ENCODE data around the gene AHNAK2.
"Not testable (repeated sequence)": the region's sequence is repeated elsewhere in the genome, so short reads cannot be mapped to it uniquely, and the experiment has no call there.

Gene AHNAK2

DNA sequence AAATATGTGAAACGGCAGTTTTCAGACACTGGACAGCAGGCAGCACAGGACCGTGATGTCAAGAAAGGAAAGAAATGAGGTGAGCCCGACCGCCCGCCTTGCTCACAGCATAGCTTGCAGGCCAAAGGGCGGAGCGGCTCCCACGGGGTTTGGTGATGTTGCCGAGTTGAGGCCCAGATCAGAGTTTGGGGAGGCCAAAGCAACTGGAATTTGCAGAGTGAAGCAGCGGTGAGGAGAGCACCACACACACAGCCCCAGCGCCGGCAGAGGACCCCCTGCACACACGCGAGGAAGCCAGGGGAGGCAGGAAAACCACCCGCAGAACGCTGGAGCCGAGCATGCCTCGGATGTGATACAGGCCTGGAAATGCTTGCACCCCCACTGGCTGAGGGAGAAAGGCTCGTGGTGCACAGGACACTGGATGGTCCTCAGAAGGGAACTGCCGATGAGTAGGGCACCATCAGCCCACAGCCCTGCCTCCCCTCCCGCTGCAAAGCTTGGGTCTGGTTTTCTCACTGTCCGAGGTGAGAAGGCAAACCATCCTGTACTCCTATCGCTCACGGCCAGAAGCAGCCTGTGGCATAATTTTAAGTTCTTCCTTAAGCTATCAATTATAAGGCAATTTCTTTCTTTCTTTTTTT lies 79.2 kb downstream of the AHNAK2 start:
- DNase-seq (ENCODE audit: low read depth) = no peak

DNA sequence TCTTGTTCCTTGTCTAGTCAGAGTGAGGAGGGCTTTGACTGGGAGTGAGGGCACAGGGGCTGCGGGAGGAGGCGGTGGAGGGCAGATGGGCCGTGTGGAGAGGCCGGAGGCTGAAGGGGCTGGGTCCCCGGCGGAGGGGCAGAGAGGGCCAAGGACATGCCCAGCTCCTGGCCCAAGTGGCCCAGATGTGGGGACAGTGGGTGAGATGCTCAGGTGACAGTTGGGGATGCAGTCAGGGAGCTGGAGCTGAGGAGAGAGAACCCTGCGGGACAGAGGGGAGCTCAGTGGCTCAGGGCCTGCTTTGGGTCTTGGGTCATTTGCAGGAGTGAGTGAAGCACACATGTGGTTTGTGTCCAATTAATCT lies 80.0 kb downstream of the AHNAK2 start:
- DNase-seq (ENCODE audit: low read depth) = no peak

DNA sequence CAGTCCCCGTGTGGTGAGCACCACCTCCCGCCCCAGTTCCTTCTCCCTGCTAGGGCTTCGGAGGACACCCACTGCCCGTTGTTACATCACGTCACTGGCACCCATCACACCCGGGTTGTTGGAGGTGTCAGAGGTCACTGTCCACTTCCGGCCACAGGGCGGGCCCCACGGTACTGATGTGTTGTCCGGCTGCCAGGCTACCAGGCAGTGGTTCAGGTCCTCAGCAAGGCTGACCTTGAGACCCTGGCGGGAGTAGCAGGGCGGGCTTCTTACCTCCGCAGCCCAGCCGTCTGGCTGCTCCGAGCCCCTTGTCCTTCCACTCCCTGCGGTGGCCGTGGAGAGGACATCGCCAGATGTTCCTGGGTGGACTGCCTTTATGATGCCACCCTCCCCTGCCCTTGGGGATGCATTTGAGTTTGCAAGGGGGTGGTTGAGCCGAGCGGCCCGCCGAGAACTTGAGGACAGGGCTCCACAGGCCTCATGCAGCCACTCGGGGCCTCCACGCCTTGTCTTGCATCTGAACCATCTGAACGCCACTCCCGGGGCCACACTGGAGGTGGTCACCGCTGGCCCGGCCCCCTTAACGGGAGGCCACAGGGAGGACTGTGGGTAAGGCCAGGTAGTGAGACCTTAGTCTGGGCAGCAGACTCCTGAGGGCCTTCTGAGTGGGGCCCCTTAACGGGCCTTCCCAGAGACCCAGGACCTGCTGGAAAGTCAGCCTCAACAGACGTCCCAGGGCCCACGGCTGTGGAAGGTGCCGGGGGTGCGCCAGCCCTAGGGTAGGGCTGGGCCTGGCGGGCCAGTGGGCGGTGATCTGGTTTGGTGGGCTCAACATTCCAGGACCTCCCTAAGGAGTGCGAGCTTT lies 80.6 kb downstream of the AHNAK2 start:
- DNase-seq (ENCODE audit: low read depth) = no peak

DNA sequence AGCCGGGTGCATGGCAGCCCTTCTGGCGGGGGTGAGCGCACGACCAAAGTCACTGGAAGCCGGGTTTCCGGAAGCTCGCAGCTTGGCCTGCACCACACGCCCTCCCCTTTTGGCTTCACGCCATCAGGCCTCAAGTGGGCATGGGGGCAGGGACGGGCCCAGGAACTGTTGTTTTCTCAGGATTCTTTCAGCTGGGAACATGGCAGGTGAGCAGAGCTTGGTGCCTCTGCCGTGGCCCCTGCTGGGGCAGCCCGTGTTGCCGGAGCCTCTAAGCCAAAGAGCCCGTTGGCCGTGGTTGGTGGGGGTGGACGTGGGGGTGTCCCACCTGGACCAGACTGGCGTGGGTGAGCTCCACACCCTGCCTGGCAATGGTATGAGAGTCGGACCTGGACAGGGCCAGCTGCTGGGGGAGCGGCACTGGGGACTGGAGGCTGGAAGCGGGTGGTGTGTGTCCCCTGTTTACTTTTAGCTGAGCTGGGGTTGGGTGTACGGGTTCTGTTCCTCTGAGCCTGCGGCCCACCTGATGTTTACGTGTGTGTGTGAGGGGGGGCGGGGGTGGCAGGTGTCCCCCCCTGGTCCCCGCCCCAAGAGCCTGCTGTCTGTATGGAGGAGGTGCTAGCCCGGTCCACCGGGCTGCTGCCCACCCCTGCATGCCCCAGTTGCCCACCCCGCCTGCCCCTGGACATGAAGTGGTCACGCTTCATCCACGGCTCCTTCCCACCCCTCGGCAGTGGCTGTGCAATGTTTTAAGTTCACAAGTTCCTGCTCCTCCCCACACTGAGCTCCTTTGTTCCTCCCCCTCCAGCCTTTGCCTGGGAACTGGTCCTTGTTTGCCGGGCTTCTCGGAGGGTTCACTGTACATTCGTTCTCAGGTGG lies 82.2 kb downstream of the AHNAK2 start:
- no peak for DNase-seq (ENCODE audit: low read depth)

DNA sequence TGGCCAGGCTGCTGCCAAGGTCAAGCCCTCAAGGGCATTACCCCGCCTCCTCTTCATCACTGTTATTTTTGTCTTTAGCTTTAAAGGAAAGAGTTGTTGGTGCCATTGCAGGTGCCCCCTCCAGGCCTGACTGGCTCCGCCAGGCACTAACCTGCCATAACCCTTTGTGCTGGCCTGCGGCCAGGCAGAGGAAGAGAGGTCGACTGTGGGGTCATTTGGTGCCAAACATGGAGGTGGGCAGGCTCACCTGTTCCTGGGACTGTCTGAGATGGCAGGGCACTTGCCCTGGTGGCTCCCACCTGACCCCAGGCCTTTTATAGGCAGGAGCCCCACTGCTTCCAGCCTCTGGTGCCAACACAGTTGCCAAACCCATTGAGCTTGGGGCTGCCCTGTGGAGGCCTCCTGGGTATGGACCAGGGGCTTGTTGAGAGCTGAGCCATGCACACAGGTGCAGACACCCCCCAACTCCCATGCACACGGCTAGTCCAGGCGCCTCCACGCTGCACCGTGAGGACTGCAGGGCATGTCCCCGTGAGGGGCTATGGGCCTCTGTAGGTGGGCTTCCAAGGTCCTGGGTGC lies 82.9 kb downstream of the AHNAK2 start:
- DNase-seq (ENCODE audit: low read depth) = no peak

DNA sequence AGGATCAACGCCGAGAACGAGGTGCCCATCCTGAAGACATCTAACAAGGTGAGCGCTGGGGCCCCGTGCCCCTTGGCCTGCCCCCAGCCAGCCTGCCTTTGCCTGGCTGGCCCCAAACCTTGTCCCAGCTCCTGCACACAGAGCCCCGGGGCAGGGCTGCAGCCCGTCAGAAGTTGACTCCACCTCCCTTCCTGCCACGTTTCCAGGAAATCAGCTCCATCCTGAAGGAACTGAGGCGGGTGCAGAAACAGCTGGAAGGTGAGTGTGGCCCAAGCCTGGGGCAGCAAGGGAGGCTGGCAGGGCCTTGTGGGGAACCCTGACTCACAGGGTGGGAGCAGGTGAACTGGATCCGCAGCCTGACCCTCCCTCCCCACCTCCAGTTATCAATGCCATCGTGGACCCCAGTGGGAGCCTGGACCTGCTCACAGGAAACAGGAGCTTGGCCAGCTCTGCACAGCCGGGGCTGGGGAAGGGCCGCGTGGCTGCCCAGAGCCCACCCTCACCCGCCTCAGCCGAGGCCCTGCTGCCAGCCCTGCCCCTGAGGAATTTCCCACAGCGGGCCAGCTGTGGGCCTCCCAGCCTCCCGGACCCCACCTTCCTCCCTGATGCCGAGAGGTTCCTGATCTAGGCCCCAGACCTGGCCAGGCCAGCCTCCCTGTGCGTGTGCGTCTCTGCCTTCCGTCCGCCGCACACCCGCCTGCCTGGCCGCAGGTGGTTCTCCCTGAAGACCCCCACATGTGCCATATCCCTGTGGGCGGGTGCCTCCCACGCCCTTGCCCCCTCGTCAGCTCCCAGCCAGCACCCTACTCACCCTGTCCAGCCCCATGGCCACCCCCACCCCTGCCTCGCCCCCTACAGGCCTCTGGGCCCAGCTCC lies 83.6 kb downstream of the AHNAK2 start:
- DNase-seq (ENCODE audit: low read depth) = no peak

DNA sequence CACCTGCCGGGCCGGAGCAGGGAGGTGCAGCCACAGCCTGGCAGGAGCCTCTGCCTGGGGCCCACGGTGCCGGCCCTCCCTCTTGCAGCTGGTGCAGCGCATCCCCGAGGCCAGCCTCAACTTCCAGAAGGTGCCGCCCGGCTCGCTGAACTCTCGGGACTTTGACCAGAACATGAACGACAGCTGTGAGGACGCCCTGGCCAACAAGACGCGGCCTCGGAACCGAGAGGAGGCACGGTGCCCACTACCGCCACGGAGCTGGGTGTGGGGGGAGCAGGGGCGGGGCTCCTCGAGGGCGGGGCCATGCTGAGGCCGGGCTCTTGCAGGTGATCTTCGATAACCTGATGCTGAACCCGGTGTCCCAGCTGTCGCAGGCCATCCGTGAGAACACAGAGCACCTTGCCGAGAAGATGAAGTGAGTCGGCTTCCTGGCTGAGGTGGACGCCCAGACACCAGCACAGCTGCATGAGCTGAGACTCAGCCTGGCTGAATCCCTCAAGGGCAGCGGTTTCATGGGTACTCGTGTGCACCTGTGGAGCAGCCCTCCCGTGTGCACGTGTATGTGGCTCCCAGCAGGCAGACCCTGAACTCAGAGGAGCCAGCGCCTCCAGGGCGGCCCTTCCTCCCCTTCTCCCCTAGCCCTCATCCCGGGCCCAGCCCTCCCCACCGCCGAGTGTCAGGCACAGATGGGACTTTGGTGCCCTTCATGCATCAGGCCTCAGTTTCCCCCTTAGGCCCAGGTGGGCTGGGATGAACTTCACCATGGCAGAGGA lies 84.6 kb downstream of the AHNAK2 start:
- DNase-seq (ENCODE audit: low read depth) = no peak

DNA sequence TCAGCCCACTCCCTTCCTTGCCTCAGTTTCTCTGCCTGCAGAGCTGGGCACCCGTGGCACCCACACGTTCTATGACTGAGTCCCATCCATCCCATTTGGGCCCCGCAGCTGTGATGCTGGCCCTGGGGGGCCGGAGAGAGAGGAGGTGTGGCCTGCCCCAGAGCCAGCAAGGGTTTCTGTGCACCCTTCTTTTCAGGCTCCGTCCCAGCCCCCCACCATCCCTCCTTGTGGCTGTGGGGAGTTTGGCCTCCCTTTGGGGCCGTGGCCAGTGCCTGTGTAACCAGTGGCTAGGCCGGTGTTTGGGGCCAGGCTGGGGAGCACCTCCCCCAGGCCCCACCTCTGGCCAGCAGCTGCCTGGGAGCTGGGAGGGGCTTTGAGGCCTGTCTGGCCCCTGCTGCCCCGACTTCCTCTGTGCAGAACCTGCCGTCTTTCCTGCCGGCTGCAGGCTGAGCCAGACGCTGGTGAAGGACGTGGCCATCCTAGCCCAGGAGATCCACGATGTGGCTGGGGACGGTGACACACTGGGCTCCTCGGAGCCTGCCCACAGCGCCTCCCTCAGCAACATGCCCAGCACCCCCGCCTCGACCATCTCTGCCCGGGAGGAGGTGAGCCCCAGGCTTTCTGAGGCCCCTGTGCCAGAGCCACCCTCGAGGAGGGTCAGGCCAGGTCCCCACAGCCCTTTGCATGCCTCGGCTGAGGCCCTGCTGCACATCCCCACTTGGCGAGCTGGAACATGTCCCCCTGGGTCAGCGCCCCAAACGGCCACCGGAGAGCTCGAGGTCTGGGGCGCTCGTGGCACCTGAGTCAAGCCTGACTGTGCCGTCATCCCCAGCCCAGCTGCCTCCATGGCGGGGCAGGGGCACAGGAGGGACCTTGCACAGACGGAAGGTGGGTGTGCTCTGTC lies 85.4 kb downstream of the AHNAK2 start:
- no peak for DNase-seq (ENCODE audit: low read depth)

DNA sequence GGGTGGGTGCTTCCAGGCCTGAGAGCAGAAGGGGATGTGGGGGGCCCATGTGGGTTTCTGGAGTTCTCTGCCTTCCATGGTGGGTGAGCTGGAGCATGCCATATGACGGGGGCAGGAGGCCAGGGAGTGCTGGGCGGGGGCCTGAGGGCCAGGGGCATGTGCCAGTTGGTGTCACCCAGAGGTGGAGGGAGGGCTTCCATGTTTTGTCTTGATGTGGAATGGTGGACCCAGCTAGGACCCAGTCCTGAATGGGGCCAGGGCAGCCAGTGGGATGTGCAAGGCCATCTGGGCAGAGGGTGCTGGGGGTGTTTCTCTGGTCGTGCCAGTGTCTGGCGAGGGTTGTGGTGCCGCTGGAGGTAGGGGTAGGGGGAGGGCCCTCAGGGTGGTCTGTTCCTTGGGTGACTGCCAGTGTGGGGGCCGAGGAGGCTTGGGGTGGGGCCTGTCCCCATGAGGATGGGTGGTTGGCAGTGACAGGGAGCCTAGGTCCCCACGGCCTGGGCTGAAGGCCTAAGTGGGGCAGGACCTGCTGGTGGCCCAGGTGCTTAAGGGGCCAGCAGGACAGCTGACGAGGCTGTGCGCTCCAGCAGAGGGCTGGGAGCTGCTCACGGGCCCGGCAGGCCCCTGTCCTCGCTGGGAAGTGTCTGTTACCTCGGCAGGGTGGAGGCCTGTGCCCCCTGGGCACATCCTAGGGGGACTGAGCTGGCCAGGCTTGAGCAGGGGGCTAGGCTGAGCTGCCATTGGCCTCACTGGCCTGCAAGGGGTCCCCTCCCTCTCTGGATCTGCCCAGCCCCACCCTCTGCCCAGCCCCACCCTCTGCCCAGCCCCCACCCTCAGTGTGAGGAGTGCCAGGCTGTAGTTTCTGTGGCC lies 86.3 kb downstream of the AHNAK2 start:
- DNase-seq (ENCODE audit: low read depth) = no peak

DNA sequence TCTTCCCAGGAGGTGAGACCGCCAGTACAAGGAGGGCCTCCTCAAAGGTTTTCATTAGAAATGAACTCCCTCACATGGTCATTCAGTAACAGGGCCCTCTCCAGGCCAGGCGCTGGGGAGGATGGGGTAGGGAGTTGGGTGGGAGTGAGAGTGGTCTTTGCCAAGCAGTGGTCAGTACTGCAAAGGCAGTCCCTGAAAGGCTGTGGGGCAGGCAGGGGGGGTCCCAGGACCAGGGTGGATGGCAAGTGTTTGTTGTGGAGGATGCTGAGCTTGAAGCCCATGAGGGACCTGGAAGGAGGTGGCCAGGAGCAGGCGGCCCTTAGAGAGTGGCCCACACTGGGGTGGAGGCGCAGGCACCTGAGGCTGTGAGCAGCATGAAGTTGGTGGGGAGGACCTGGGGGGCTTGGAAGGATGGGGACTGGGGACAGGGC lies 87.0 kb downstream of the AHNAK2 start:
- no peak for DNase-seq (ENCODE audit: low read depth)

DNA sequence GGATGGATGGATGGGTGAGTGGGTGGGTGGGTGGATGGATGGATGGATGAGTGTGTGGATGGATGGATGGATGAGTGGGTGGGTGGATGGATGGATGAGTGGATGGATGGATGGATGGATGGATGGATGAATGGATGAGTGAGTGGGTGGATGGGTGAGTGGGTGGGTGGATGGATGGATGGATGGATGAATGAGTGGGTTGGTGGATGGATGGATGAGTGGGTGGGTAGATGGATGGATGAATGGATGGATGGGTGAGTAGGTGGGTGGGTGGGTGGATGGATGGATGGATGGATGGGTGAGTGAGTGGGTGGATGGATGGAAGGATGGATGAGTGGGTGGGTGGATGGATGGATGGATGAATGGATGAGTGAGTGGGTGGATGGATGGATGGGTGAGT lies 87.9 kb downstream of the AHNAK2 start:
- DNase-seq (ENCODE audit: low read depth) = not testable (repeated sequence)

DNA sequence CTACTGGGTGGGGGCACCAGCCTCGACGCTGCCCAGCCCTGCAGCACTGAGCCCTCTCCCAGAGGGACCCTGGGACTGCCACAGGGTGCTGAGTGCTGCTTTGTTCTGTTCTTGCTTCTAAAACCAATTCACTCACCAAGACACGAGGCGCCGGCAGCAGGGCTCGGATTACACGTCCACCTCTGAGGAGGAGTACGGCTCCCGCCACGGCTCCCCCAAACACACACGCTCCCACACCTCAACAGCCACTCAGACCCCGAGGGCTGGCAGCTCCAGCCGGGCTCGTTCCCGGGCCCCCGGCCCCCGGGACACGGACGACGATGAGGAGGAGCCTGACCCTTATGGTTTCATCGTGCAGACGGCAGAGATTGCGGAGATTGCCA lies 88.8 kb downstream of the AHNAK2 start:
- DNase-seq (ENCODE audit: low read depth) = no peak

DNA sequence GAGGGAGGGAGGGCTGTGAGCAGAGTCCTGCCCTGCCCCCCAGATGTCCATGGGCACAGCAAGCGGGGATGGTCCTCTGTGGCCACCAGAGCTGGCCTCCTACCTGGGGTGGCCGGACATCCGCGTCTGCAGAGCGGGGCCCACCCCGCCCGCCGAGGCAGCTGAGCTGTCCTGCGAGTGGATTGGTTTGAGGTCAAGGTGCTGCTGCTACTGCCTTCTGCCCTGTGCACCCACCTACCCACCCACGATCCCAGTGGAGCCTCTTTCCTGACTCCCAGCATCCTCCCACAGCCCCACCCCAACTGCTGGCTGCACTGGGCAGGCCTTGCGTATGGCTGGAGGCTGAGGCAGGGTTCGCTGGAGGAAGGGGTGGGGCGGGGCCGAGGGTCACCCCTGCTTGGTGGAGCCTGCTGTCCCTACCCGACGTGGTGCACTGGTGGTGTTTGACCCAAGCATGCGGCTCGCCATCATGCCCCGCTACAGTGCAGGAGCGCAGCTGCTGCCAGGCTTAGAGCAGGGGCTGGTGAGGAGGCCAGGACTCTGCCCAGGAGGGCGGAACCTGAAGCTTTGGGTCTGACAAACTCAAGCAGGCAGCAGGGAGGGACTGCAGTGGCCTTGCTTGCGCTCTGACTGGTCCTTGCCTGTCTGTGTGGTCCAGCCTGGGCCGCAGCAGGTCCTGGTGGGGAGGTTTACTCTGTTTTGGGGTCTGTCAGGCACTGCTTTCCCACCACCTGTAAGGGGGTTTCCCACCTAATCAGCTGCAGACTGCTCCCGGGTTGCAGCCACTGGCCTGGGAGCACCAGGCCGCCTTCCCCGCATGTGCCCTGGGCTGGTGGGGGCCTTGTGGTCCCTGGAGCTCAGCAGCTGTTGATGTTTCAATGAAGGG lies 89.4 kb downstream of the AHNAK2 start:
- DNase-seq (ENCODE audit: low read depth) = no peak

DNA sequence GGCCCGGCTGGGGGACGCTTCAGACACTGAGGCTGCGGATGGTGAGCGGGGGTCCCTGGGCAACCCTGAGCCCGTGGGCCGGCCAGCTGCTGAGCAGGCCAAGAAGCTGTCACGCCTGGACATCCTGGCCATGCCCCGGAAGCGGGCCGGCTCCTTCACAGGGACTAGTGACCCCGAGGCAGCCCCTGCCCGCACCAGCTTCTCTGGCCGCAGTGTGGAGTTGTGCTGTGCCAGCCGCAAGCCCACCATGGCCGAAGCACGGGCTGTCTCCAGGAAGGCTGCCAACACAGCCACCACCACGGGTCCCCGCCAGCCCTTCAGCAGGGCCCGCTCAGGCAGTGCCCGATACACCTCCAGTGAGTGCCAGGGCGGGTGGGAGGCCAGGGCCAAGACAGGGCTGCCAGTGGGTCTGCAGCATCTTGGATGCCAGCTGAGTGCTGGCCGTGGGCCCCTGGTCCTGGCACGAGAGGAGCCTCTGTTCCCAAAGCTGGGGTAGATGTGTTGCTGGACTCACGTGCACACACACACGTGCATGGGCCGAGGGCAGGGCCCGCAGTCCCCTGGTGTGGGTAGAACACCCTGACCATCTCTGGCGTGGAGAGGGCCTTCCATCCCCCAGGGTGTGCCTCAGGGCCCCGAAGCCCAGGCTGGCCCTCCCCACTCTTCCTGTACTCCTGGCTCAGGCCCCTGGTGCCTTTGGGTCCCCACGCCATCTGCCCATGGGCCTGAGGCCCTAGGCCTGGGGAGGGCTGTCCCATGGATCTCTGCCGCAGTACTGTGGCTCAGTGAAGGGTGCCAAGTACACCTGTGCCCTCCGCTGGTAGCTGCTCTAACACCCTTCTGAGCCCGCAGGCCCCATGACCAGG lies 90.3 kb downstream of the AHNAK2 start:
- no peak for DNase-seq (ENCODE audit: low read depth)

Measured in activated T-cell treated with anti-CD3 and anti-CD28 coated beads for 24 hours (primary cell).